A673 (cell line): ENCODE results near the gene AOPEP. TPM values are rescaled to one million over a fixed set of nuclear protein-coding genes. Genes with fewer than 3 reads are reported as not detected.

ENCODE experiments used
- BruUV-seq: library from RNA; stranded (reverse); fragments of 400-500 nt; replicated peaks from 2 replicates; lab custom pipeline; 2021; lab: Mats Ljungman, UMichigan
- CTCF ChIA-PET: fragments of 300-600 bp; sonication (Branson Sonifier 250); formaldehyde crosslinking; loops from one replicate; lab custom pipeline; 2022; ENCODE audit warnings: antibody characterized with exemption; lab: Charles Lee
- POLR2A ChIA-PET: fragments of 300-600 bp; sonication (Branson Sonifier 250); formaldehyde crosslinking; loops from one replicate; lab custom pipeline; 2022; ENCODE audit warnings: antibody characterized with exemption; ENCODE audit not compliant: low non-redundant PET; lab: Charles Lee
- DNase-seq: peaks from one replicate; pipeline ENCODE4 v3.0.0-alpha.2; 2015; ENCODE audit warnings: low spot score
- H3K27ac ChIP-seq: fragments of 200-600 bp; sonication (generic); 2 replicates; pipeline ENCODE4 v1.5.1; 2016; ENCODE audit warnings: mixed run types, low read depth, mild to moderate bottlenecking, mixed read lengths, antibody characterized with exemption, low read length; ENCODE audit not compliant: poor library complexity, severe bottlenecking
- H3K27me3 ChIP-seq: fragments of 200-600 bp; sonication (generic); replicated peaks from 2 replicates; pipeline ENCODE4 v1.6.1; 2017; ENCODE audit warnings: mixed run types, low read depth, mild to moderate bottlenecking, mixed read lengths, antibody characterized with exemption, low read length; ENCODE audit not compliant: insufficient read depth, poor library complexity
- H3K36me3 ChIP-seq: fragments of 200-600 bp; sonication (generic); 2 replicates; pipeline ENCODE4 v1.6.1; 2016; ENCODE audit warnings: mixed run types, mild to moderate bottlenecking, mixed read lengths, antibody characterized with exemption, low read length; ENCODE audit not compliant: insufficient read depth, poor library complexity, severe bottlenecking
- H3K4me1 ChIP-seq: fragments of 200-600 bp; sonication (generic); 2 replicates; pipeline ENCODE4 v1.6.1; 2017; ENCODE audit warnings: mixed run types, mild to moderate bottlenecking, mixed read lengths, antibody characterized with exemption, low read length; ENCODE audit not compliant: insufficient read depth, poor library complexity, severe bottlenecking
- H3K4me3 ChIP-seq: fragments of 200-600 bp; sonication (generic); 2 replicates; pipeline ENCODE4 v1.5.1; 2016; ENCODE audit warnings: low read depth, mixed run types, mild to moderate bottlenecking, mixed read lengths, low read length; ENCODE audit not compliant: poor library complexity, severe bottlenecking
- H3K9me3 ChIP-seq: fragments of 200-600 bp; sonication (generic); 2 replicates; pipeline ENCODE4 v1.6.1; 2016; ENCODE audit warnings: mixed run types, low read depth, mild to moderate bottlenecking, mixed read lengths, antibody characterized with exemption, low read length; ENCODE audit not compliant: poor library complexity, severe bottlenecking
- CTCF ChIP-seq: fragments of 300-800, 200-600 bp; sonication (generic); conservative IDR thresholded peaks from 2 replicates; pipeline ENCODE4 v1.5.1; 2017; ENCODE audit warnings: low read depth, mild to moderate bottlenecking, antibody characterized with exemption, low read length, moderate library complexity, mixed read lengths
- EZH2 ChIP-seq: fragments of 200-600 bp; sonication (generic); IDR thresholded peaks from 2 replicates; pipeline ENCODE4 v1.6.1; 2017; ENCODE audit warnings: borderline replicate concordance, low read depth, mild to moderate bottlenecking, mixed read lengths, antibody characterized with exemption, low read length; ENCODE audit not compliant: poor library complexity, severe bottlenecking
- intact Hi-C: fragments of 100-400 bp; cut with micrococcal nuclease; formaldehyde crosslinking; loops from one replicate; pipeline ENCODE4 v1.10.0; 2022; ENCODE audit not compliant: unreplicated experiment
- total RNA-seq: library from RNA; stranded (reverse); gene quantifications from 2 replicates; pipeline ENCODE4 v1.2.3, GENCODE V29; 2021

Gene AOPEP
- total RNA-seq, 1 experiment from 2014 or later: 17.5 TPM

DNA sequence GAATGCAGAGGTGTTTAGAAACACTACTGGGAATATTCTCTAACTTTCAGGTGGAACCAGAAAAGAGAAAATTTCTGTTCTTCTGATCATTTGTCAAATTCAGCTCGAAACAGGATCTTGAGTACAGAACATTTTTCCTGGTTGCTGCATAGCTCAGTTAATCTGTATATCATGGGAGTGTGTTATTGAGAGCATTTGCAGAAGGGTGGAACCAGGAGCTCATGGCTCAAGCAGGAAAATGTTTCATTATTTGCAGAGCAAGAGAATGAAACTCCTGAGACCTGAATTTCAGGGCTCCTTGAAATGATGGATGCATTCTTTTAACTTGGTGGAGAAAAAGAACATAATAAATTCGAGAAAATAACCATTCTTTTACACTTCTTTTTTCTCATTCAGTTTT lies 97.9 kb downstream of the AOPEP start:
- intact Hi-C loops: no loop called here
- no peaks in the 10 kb centered on the region for H3K9me3 ChIP-seq
- no peak overlapping the region for H3K4me3 ChIP-seq
- no peak for DNase-seq
- no peaks in the 10 kb centered on the region for H3K4me1 ChIP-seq
- no peaks in the 10 kb centered on the region for H3K36me3 ChIP-seq
- BruUV-seq: no TSS peak
- no peaks in the 10 kb centered on the region for H3K27me3 ChIP-seq
- no peak overlapping the region for H3K27ac ChIP-seq
- POLR2A ChIA-PET: no interaction called here
- TF ChIP-seq CTCF (no peak), EZH2 (no peak)
- CTCF ChIA-PET: no interaction called here

GRCh38 chr9:94824913-94825610 lies 98.6 kb downstream of the AOPEP start:
- Histone ChIP-seq H3K27me3 (no peaks in the 10 kb centered on the region), H3K4me1 (no peaks in the 10 kb centered on the region), H3K36me3 (no peaks in the 10 kb centered on the region), H3K9me3 (no peaks in the 10 kb centered on the region), H3K4me3 (no peak overlapping the region), H3K27ac (no peak overlapping the region)
- BruUV-seq: no TSS peak
- no peak for DNase-seq
- ChIA-PET CTCF (no interaction called here), POLR2A (no interaction called here)
- intact Hi-C loops: no loop called here
- TF ChIP-seq EZH2 (no peak), CTCF (no peak)

DNA sequence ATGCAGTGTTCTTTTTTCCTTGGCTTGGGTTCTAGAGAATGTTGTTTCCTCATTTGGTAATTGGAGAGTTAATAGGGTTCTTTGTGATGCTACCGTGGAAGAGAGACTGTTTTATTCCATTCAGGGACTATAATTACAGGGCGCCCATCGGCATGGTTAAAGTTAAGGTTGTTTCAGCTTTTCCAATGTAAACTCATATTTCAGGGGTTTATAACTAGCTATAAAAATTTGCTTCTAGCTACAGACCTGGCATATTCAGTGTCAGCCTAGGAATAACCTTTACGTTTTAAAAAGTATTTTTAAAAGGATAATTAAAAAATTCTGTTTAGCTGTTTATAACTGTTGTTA lies 99.1 kb downstream of the AOPEP start:
- Histone ChIP-seq H3K9me3 (no peaks in the 10 kb centered on the region), H3K27me3 (no peaks in the 10 kb centered on the region), H3K27ac (no peak overlapping the region), H3K4me1 (no peaks in the 10 kb centered on the region), H3K36me3 (no peaks in the 10 kb centered on the region), H3K4me3 (no peak overlapping the region)
- TF ChIP-seq EZH2: no peak
- TF ChIP-seq CTCF: no peak
- ChIA-PET CTCF (no interaction called here), POLR2A (no interaction called here)
- no peak for DNase-seq
- intact Hi-C loops: no loop called here
- no TSS peak for BruUV-seq
